GM19099 (cell line): ENCODE data around the gene ELL2.

Source experiments
- POLR2A ChIP-seq: IDR thresholded peaks from 3 replicates; pipeline ENCODE4 v1.6.1; 2011; ENCODE audit warnings: low read depth; ENCODE audit not compliant: insufficient read length; ENCODE audit errors: extremely low read depth

Gene ELL2

DNA sequence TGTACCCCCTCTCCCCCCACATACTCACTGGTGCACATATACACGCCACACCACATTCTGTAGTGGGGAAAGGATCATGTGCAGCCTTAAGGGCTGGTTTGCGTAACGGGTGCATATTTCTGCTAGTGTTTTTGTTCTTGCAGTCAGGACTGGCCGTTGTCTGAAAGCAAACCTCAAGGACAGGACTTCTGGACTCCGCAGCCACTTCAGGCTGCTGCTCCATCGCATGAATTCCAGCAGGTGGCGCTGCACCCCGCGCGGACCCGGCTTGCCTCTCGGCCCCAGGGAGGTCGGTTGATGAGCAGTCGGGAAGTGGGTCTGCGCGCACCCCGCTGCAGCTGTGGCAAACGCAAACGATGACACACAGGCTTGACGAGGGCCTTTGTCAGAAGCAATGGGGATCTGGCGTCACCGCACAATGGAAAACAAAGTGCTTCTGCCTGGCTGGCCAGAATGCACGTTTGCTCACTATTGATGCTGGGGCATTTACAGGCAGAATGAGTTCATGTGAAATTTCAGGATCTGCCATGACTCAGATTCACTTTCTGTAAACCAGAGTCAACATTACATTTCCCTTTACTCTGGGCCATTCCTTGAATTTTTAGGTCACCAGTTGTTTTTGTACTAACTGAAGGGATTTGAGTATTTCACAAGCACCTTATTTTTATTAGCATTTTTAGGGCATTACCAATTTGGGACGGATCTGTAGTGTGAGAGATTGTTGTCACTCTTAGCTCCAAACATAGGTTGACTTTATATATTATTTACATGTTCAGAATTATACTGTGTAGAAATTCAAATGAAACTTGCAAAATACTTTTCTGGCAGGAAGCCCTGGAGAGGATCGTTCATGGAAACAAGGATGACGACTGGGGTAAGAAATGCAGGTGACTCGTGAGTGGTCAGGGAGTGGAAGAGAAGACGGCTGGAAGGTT, 102.7 kb downstream of the ELL2 start:
- no peak for TF ChIP-seq POLR2A

DNA sequence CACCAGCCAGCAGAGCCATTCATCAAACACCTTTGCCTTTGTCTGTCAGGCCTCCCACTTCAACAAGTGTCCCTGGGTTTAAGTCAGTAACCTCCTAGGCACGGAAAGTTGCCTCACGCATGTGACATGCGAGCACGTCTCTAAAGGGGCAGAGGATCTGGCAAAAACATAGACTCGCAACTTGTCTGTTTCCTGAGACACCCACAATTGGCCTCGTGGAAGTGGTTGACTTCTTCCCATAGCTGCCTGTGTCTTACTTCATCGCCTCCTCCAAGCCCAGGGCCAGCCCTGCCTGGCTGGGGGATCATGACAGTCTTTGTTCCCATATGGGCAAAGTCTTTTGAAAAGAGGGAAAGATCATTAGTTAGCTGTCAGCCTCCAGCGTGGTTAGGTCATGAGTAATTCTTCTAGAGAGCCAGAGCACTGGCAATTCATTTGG, 103.6 kb downstream of the ELL2 start:
- no peak for TF ChIP-seq POLR2A

DNA sequence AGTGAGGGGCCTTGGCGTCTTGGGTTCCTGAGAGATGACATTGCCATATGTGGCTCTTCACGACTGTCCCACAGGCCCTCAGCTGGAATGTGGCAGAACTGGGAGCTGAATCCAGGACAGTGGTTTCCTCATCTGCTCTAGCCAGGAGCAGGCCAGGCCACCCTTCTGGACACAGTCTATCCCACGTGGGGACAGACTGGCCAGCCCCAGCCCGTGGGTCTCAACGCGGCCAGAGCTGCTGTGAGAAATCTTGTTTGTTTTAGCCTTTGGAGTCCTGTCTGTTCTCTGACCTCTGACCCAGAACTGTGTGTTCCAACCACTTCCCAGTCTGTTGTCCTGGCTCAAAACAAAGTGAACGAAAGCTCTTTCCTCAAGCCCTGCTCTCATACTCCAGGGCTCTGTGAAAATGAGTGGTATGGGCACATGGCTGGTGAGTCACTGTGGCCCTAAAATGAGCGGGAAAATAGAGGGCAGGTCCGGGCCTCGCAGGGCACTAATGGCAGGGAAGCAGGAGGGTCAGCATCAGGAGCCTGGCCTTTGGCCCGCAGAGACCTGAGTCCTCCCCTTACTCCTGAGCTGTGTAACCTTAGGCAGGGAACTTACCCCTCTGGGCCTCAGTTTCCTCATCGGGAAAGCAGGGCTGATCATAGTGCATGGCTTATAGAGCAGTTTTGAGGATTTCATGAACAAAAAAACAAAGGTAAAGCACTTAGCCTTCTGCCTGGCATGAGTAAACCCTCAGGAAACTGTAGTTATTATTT, 104.3 kb downstream of the ELL2 start:
- no peak for TF ChIP-seq POLR2A

DNA sequence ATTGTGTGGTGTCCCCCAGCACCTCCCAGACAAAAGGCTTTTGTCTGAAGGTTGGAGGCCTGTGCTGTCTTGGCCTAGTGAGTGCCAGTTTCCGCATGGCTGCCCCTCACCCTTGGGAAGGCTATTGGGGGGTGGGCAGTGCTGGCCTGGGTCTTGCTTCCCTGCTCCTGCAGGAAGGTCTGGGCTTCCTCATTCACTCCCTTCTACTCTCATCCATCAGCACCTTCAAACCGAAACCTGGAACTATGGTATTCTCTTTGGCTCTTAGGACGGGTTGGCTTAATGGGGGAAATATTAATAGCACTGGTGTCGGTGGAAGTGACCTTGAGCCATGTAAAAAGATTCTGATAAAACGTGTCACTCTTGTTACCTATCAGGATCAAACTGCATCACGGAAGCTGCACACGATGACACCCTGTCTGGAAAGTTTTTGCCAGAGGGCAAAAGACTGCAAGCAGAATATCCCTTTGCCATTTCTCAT, 105.1 kb downstream of the ELL2 start:
- TF ChIP-seq POLR2A = no peak

DNA sequence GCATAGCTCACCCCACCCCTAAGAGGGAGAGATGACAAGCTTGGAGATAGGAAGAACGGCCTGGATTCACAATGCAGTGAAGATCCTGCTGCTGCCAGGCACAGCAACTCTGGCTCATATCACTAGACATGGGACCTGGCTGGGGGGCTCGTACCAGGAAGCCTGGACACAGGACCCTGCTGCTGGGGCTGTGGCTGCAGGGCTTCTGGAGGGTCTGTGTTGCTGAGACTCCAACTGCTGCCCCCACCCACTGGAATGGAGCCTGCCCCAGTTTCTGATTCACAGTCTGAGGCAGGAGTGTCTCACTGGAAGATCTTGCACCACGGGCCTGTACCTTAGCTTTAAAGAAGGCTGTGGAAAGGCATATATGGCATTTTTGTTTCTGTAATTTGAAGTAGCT, 108.2 kb downstream of the ELL2 start:
- TF ChIP-seq POLR2A = no peak

DNA sequence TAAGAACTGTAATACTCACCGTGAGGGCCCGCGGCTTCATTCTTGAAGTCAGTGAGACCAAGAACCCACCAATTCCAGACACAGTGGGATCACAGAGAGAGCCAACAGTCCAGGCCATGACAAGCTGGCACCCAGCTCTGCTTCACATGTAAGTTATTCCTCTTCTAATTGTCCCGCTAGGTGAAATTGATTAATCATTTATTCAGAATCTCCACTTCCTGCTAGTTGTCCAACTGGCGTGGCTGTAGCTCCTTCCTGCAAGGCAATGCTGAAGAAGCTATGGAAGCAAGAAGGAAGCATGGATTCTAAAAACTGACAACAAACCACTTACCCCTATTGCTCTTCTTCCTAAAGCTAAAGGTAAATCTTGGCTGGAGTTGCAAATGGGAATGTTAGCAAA, 109.1 kb downstream of the ELL2 start:
- TF ChIP-seq POLR2A = no peak

DNA sequence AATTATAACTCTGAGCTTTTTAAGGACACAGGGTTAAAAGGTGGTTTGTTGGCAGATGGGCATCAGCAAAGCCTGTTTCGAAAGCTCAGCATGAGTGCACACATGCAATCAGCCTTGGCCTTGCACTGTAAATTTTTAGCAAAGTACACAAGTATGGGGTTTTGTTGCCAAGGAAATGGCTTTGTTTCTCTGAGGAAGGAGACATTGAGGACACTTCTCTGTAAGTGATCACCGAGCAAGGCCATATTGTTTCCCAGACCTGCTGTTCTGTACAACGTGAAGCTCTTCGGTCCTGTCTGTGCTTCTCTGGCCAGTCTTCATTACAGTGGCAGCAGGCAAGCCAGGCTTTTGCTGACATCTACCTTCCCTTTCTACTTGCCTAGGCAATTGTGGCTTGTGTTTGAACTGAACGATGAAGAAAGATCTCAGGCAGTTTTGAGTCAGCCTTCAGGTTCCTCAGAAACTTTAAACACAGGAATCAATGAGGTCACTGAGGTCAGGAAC, 111.2 kb downstream of the ELL2 start:
- TF ChIP-seq POLR2A = no peak

DNA sequence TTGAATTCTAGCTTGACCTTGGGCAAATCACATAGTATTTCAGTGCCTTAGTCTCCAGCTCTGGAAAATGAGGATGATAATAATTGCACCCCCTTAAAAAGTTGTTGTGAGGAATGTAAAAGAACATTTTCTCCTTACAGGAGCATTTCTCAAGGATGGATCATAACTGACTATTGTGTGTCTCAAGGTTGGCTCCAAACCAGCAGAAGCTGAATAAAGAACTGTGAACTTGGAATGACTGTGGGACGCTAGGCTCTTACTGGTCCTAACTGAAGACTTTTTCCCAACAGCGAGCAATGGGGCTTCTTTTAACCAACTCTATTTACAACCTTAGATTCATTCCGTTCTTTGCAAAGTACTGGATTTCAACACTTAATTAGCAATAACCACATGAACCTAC, 113.0 kb downstream of the ELL2 start:
- TF ChIP-seq POLR2A = no peak

DNA sequence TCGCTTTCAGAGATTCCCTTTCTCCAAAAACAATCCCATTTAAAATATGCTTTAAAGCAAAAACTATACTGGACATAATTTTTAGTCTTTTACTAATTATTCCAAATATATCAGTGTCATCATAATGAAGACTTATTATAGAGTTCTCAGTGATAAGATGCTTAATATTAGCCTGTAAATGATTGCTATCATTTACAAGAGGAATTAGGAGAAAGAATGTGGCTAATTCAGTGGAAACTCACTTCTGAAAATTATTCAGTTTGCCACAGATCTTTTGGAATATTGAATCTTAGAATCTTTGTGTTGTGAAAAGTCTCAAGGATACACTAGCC, 114.4 kb downstream of the ELL2 start:
- no peak for TF ChIP-seq POLR2A

DNA sequence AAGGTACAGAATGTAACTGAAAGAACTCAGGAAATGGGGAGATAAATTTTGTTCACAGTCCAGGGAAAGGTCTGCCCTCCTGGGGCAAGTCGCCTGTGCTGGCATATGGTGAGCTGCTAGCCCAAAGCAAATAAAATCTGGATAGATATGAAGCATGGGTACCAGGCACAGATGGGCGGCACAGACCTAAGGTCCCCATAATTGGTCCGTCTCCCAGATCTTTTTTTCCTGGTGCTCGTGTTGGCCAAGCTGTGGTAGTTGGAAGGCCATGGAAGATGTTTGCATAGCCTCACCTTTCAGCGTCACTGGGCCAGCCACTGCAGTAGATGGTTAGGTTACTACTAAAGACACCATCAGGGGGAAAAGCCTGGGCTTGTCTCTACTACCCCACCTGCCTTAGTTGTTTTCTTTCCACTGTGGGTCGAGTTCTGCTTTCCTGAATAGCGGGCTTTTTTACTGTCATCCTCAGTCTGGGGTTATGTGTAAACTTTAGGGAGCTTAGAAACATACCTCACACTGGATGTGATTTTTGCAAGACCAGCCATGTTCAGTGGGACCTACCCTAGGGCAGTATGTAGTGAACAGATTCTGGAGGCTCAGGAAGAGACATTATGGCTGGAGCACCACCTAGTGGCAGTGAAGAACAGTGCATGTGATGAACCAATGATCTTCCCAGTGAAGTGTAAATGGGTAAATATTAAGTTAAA, 114.9 kb downstream of the ELL2 start:
- no peak for TF ChIP-seq POLR2A

DNA sequence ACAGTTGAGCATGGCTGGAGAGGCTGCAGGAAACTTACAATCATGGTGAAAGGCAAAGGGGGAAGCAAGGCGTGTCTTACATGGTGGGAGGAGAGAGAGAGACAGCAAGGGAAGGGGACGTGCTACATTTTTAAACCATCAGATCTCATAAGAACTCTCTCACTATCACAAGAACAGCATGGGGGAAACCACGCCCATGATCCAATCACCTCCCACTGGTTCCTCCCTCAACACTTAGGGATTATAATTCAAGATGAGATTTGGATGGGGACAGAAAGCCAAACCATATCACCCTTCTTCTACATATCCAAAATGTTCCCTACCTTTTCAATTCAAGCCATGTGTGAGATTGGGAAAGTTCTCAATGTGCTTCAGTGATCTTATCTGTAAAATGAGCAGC, 116.3 kb downstream of the ELL2 start:
- no peak for TF ChIP-seq POLR2A

DNA sequence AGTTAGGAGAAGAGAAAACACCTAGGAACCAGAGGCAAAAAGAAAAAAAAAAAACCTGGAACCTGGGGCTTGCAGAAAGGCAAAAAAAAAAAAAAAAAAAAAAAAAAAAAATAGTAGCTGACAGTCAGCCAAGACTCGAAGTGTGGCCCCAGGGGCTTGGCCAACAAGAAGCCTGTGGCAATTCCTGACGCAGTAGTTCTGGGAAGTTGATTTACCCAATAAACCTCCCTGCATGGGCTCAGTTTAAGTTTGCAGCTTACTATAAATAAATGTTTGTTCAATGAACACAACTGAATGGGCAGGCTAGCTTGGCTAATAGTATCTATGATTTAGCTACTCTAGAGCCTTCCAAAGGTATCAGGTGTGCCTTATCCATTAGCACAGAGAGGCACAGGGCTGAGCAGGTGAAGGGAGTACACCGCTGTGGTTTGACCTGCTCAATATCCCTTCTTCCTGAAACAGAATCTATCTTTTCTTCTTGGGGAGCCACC, 117.9 kb downstream of the ELL2 start:
- no peak for TF ChIP-seq POLR2A

DNA sequence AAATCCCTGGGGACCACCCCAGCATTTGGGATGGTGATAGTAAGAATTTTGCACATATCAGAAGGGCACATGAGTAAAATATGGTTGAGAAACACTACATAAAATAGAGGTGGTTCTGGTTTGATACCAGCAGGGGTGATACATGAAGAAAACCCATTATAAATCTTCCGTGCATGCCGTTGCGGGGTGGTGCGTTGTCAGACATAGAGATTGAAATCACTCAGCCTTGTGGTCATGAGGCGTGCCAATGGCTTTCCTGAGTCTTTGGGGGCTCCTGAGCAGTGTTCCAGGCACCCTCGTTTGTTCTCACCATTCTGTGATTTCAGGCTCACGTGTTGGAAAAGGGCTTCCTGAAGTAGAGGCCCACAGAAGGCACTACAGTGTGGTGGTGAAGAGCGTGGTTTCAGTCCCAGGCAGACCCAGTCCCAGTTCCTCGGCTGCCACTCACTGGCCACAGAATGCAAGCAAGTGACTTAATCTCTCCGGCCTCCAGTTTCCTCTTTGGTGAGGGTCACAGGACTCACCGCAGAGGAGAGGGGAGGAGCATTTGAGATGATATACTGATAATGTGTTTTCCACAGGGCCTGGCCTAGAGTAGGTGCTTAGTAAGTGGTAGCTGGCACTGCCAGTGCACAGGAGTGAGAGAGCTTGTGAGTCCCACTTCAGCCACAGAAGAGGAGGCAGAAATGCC, 118.7 kb downstream of the ELL2 start:
- no peak for TF ChIP-seq POLR2A

DNA sequence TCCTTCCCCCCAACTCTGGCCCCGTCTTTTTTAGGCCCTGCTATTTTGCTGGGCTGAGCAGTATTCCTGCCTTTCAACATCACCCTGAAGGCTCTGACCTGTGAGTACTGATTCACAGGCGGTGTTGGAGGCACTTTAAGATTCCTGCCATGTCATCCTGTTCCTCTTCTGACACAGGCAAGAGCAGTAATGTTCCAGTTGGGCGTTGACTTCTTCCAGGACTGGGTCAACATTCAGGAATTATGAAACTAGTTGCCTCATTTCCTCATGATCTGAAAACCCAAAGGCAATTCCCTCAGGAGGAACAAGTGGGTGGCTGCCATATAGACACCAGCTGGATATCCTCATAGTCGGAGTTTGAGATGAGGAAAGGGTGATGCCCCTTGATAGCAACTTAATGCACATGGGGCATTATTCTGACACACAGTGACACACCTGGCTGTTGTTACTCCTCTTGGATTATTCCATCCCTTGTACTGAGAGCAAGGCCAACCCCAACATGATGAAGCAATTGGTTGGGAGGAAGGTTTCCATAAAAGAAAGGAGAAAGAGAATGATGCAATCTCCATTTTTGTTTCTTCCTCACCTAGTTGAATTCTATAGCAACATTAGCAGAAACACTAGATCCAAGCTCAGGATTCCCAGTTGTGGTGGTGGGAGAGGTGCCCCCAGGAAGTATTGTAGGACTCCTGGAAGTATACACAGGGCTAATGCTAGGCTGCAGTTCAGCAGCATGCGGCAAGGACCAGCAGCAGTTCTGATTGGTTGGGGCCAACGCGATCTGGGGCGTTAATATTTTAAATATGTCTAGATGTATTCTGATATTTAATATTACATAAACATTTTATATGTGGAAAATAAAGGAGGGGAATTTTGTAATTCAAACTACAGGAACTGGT, 119.5 kb downstream of the ELL2 start:
- no peak for TF ChIP-seq POLR2A
